T-cell (primary cell): Measurements from ENCODE around the gene KCNK15. TPM values are rescaled to one million over a fixed set of nuclear protein-coding genes. Genes with fewer than 3 reads are reported as not detected.

ENCODE experiments used
- ATAC-seq, 4 experiments: fragments of 200-7000 bp in 3 of 4; fragments of 150-1000 bp in 1 of 4; cut with Tn5 transposase; replicated peaks in 1 of 4; 1 replicate in 3 of 4; 2 replicates in 1 of 4; pipeline ENCODE4 v1.10.0; 2021; ENCODE audit warnings: moderate library complexity in 3 of 4, mild to moderate bottlenecking in 2 of 4, moderate number of reproducible peaks in 1 of 4
- CTCF ChIA-PET, 2 donors: fragments of 300-600 bp; sonication (Branson Sonifier 250); formaldehyde crosslinking; loops; one replicate each; lab custom pipeline; 2022; ENCODE audit warnings: antibody characterized with exemption in 2 of 2; lab: Charles Lee
- POLR2A ChIA-PET, 2 donors: fragments of 300-600 bp; sonication (Branson Sonifier 250); formaldehyde crosslinking; loops; one replicate each; lab custom pipeline; 2022; ENCODE audit warnings: antibody characterized with exemption in 2 of 2; lab: Charles Lee
- DNase-seq, 35 experiments: peaks; one replicate each; pipeline versions ENCODE4 v3.0.0 to v3.0.0-alpha.2; 2013 to 2023
- H3K27ac ChIP-seq: one replicate; pipeline ENCODE4 v1.5.1; 2013; ENCODE audit warnings: low read length
- H3K27me3 ChIP-seq, 2 experiments: replicated peaks in 1 of 2; 1 replicate in 1 of 2; 2 replicates in 1 of 2; pipeline versions ENCODE4 v1.6.1 to v1.7.0; 2013; ENCODE audit warnings: low read length in 1 of 2, mixed read lengths in 1 of 2; ENCODE audit not compliant: control insufficient read depth in 2 of 2, insufficient read depth in 2 of 2; ENCODE audit errors: extremely low read depth in 1 of 2
- H3K36me3 ChIP-seq, 2 donors: 1 replicate in 1 of 2; 2 replicates in 1 of 2; pipeline versions ENCODE4 v1.6.1 to v1.7.0; 2013; ENCODE audit warnings: low read length in 1 of 2; ENCODE audit not compliant: control insufficient read depth in 2 of 2, insufficient read depth in 1 of 2; ENCODE audit errors: extremely low read depth in 1 of 2
- H3K4me1 ChIP-seq, 2 experiments: 1 replicate in 1 of 2; 2 replicates in 1 of 2; pipeline versions ENCODE4 v1.6.1 to v1.7.0; 2013; ENCODE audit warnings: low read length in 2 of 2, mixed read lengths in 1 of 2; ENCODE audit not compliant: insufficient read depth in 2 of 2, control insufficient read depth in 1 of 2; ENCODE audit errors: extremely low read depth in 1 of 2
- H3K4me3 ChIP-seq, 2 donors: 1 replicate in 1 of 2; 2 replicates in 1 of 2; pipeline versions ENCODE4 v1.5.1 to v1.7.0; 2013; ENCODE audit warnings: mild to moderate bottlenecking in 2 of 2, low read length in 1 of 2, moderate library complexity in 1 of 2; ENCODE audit not compliant: control insufficient read depth in 1 of 2; ENCODE audit errors: extremely low read depth in 1 of 2
- H3K9me3 ChIP-seq: 2 replicates; pipeline ENCODE4 v1.7.0; 2013
- H3K27ac Mint-ChIP-seq, 2 donors: one replicate each; pipeline ENCODE4 v1.8.0; 2020 to 2021; ENCODE audit warnings: mild to moderate bottlenecking in 2 of 2, mixed read lengths in 2 of 2
- H3K27me3 Mint-ChIP-seq, 2 donors: one replicate each; pipeline ENCODE4 v1.8.0; 2021 to 2022; ENCODE audit warnings: mixed read lengths in 2 of 2
- H3K36me3 Mint-ChIP-seq: one replicate; pipeline ENCODE4 v1.8.0; 2021; ENCODE audit warnings: mixed read lengths
- H3K4me1 Mint-ChIP-seq, 3 donors: one replicate each; pipeline ENCODE4 v1.8.0; 2020 to 2022; ENCODE audit warnings: mixed read lengths in 3 of 3, mild to moderate bottlenecking in 1 of 3
- H3K4me3 Mint-ChIP-seq, 3 donors: one replicate each; pipeline ENCODE4 v1.8.0; 2020 to 2022; ENCODE audit warnings: mild to moderate bottlenecking in 3 of 3, mixed read lengths in 3 of 3, moderate library complexity in 3 of 3
- H3K9me3 Mint-ChIP-seq, 3 donors: one replicate each; pipeline ENCODE4 v1.8.0; 2020 to 2022; ENCODE audit warnings: mixed read lengths in 3 of 3
- WGBS: methylation state at CpG from one replicate; pipeline ENCODE4 v1.1.5; 2013; ENCODE audit warnings: missing lambda C conversion rate; ENCODE audit not compliant: insufficient coverage; 5-methylcytosine and 5-hydroxymethylcytosine counted together
- total RNA-seq, 35 experiments: library from RNA in 6 of 35; stranded (reverse) in 6 of 35; fragments of 120-200 nt in 1 of 35; gene quantifications; one replicate each; pipeline versions ENCODE4 v1.2.1 to v1.2.4 and lab custom pipeline; 2013 to 2026

The KCNK15 gene
- total RNA-seq, 5 donors from 2014 or later (not counting 1 experiment from before 2014, with no cell fraction given): 0.13 TPM; not detected in 4

- Histone ChIP-seq H3K9me3 (no peaks in the 10 kb centered on the region), H3K27me3 (peaks cover 0 to 10% of the 10 kb centered on the region in 2 experiments), H3K36me3 (no peaks in the 10 kb centered on the region), H3K4me1 (peaks cover 0 to 7% of the 10 kb centered on the region in 2 experiments), H3K4me3 (no peak overlapping the region), H3K27ac (no peak overlapping the region)
- H3K36me3 Mint-ChIP-seq: no peaks in the 10 kb centered on the region
- ATAC-seq (peak; percentile 46 to 77 (median 66)), DNase-seq (peak in 26 of 35 experiments; percentile 13 to 70 (median 30))
- H3K9me3 Mint-ChIP-seq: peaks cover 0 to 4% (median 0%) of the 10 kb centered on the region in 3 donors
- H3K4me3 Mint-ChIP-seq: no peak overlapping the region
- H3K4me1 Mint-ChIP-seq: peaks cover 15 to 20% (median 19%) of the 10 kb centered on the region in 3 donors
- no peak overlapping the region for H3K27ac Mint-ChIP-seq
- ChIA-PET CTCF (interaction anchor here in 1 of 2 donors (0.6 to 1.2 kb wide), 4 partner anchors 8 to 355 kb away, joined by 5 to 8 read pairs (median 6); no protein-coding TSS in a partner anchor), POLR2A (no interaction called here)
- WGBS: 97% methylated on average over 5 of the region's 7 CpGs
- H3K27me3 Mint-ChIP-seq: peaks cover 2 to 3% of the 10 kb centered on the region in 2 donors
These were observed 6.7 kb upstream of the KCNK15 start for GRCh38 chr20:44738813-44739477.

GRCh38 chr20:44739942-44740341 lies 5.7 kb upstream of the KCNK15 start:
- peaks cover 15 to 21% (median 20%) of the 10 kb centered on the region in 3 donors for H3K4me1 Mint-ChIP-seq

GRCh38 chr20:44742304-44743079 lies 3.2 kb upstream of the KCNK15 start:
- Histone ChIP-seq H3K36me3 (no peaks in the 10 kb centered on the region), H3K27ac (no peak overlapping the region), H3K4me3 (no peak overlapping the region), H3K27me3 (peaks cover 2 to 36% of the 10 kb centered on the region in 2 experiments), H3K4me1 (peaks cover 0 to 11% of the 10 kb centered on the region in 2 experiments), H3K9me3 (no peaks in the 10 kb centered on the region)
- POLR2A ChIA-PET: no interaction called here
- Mint-ChIP-seq H3K4me1 (peaks cover 13 to 25% (median 18%) of the 10 kb centered on the region in 3 donors), H3K9me3 (no peaks in the 10 kb centered on the region), H3K27me3 (peaks cover 11 to 23% of the 10 kb centered on the region in 2 donors), H3K4me3 (no peak overlapping the region), H3K27ac (no peak overlapping the region), H3K36me3 (no peaks in the 10 kb centered on the region)
- DNase-seq (no peak), ATAC-seq (no peak)
- 83% methylated on average over 10 of the region's 14 CpGs for WGBS
- CTCF ChIA-PET: interaction anchor here (0.5 to 0.6 kb wide), 2 partner anchors 43 to 559 kb away, joined by 3 read pairs; no protein-coding TSS in a partner anchor

More at GRCh38 chr20:44739942-44740341, 5.7 kb upstream of the KCNK15 start:
- H3K27me3 ChIP-seq: peaks cover 0 to 15% of the 10 kb centered on the region in 2 experiments
- ATAC-seq (no peak), DNase-seq (no peak)
- peaks cover 0 to 4% (median 0%) of the 10 kb centered on the region in 3 donors for H3K9me3 Mint-ChIP-seq
- ChIA-PET POLR2A (no interaction called here), CTCF (no interaction called here)
- H3K27me3 Mint-ChIP-seq: peaks cover 3 to 7% of the 10 kb centered on the region in 2 donors
- H3K36me3 Mint-ChIP-seq: no peaks in the 10 kb centered on the region
- H3K4me3 Mint-ChIP-seq: no peak overlapping the region
- H3K9me3 ChIP-seq: no peaks in the 10 kb centered on the region
- H3K4me3 ChIP-seq: no peak overlapping the region
- no peaks in the 10 kb centered on the region for H3K36me3 ChIP-seq
- WGBS: no CpG with 5 or more reads among the region's 2 CpGs
- H3K27ac Mint-ChIP-seq: no peak overlapping the region
- no peak overlapping the region for H3K27ac ChIP-seq
- peaks cover 0 to 7% of the 10 kb centered on the region in 2 experiments for H3K4me1 ChIP-seq

- WGBS: no CpG with 5 or more reads among the region's 7 CpGs
- H3K4me3 ChIP-seq: no peak overlapping the region
- no peaks in the 10 kb centered on the region for H3K36me3 ChIP-seq
- Mint-ChIP-seq H3K27me3 (peaks cover 14 to 24% of the 10 kb centered on the region in 2 donors), H3K36me3 (no peaks in the 10 kb centered on the region), H3K27ac (no peak overlapping the region), H3K4me3 (no peak overlapping the region), H3K4me1 (peaks cover 13 to 26% (median 17%) of the 10 kb centered on the region in 3 donors), H3K9me3 (no peaks in the 10 kb centered on the region)
- ChIA-PET CTCF (interaction anchor here (0.5 to 0.6 kb wide), 2 partner anchors 42 to 559 kb away, joined by 3 read pairs; no protein-coding TSS in a partner anchor), POLR2A (no interaction called here)
- peaks cover 0 to 11% of the 10 kb centered on the region in 2 experiments for H3K4me1 ChIP-seq
- H3K27me3 ChIP-seq: peaks cover 2 to 39% of the 10 kb centered on the region in 2 experiments
- H3K9me3 ChIP-seq: no peaks in the 10 kb centered on the region
- ATAC-seq (no peak), DNase-seq (no peak)
- no peak overlapping the region for H3K27ac ChIP-seq
These were observed 2.5 kb upstream of the KCNK15 start for GRCh38 chr20:44743080-44743701.

GRCh38 chr20:44743916-44744655 lies 1.6 kb upstream of the KCNK15 start:
- Histone ChIP-seq H3K4me3 (no peak overlapping the region), H3K4me1 (peaks cover 0 to 11% of the 10 kb centered on the region in 2 experiments), H3K9me3 (no peaks in the 10 kb centered on the region), H3K27me3 (peaks cover 2 to 41% of the 10 kb centered on the region in 2 experiments), H3K36me3 (no peaks in the 10 kb centered on the region), H3K27ac (no peak overlapping the region)
- no peak for ATAC-seq
- no peak for DNase-seq
- Mint-ChIP-seq H3K4me1 (peaks cover 9 to 20% (median 12%) of the 10 kb centered on the region in 3 donors), H3K27me3 (peaks cover 23 to 26% of the 10 kb centered on the region in 2 donors), H3K9me3 (no peaks in the 10 kb centered on the region), H3K27ac (no peak overlapping the region), H3K36me3 (no peaks in the 10 kb centered on the region), H3K4me3 (peak overlapping the region in 1 of 3 donors; percentile 75)
- 96% methylated on average over 9 of the region's 12 CpGs for WGBS
- POLR2A ChIA-PET: no interaction called here
- CTCF ChIA-PET: no interaction called here
